ENCODE measurements around the gene GRIN2C. TPM values are rescaled to one million over a fixed set of nuclear protein-coding genes. Genes with fewer than 3 reads are reported as not detected.

GRIN2C gene
- total RNA-seq, 4 donors from 2014 or later: 0.17 to 0.38 (median 0.27) TPM

DNA sequence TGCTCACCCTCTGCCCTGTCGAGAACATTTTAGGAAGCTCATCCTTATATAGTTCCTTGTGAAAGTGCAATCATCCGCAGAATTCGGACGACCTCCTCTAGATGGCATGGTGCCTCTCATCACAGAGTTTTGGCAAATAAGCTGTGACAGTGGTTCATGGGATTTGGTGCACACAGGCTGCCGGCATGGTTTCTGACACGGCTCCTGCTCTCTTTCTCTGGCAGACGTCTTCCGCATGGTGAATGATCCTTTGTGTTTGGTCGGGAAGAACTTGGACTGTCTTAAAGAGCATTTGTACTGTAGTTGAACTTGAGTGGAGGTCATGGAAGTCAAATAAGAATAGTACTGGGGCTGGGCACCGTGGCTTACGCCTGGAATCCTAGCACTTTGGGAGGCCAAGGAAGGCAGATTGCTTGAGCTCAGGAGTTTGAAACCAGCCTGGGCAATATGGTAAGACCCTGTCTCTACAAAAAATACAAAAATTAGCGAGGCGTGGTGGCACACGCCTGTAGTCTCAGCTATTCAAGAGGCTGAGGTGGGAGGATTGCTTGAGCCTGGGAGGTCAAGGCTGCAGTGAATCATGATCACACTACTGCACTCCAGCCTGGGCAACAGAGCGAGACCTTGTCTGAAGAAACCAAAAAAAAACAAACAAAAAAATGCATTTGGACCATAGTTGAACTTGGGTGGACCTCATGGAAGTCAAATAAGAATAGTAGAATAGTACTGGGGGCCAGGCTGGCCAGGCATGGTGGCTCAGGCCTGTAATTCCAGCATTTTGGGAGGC is 48.8 kb downstream of the GRIN2C start:
- no peak for TF ChIP-seq CTCF (IDR thresholded peaks at IDR 0.05; ENCODE audit: low read depth)

- TF ChIP-seq CTCF (IDR thresholded peaks at IDR 0.05; ENCODE audit: low read depth): no peak
These were observed 50.8 kb downstream of the GRIN2C start for GRCh38 chr17:74808714-74809430.

DNA sequence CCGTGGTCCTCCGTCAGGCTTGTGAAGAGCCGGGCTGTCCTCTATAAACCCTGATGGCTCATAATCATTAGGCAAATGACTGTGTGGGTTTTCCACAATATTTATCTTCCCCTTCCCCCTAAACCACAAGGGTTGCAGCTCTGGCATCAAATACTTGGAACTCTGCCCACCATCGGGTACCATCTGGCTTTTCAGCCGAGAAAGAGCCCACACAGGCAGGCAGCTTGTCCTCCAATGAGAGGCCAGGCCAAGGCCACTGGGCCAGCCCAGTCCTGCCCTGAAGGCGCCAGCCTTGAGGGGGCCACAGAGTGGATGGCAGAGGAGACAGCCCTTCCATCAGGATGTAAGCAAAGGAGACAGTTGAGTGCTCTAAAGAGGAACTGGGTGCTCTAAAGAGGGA is 51.8 kb downstream of the GRIN2C start:
- no peak for TF ChIP-seq CTCF (IDR thresholded peaks at IDR 0.05; ENCODE audit: low read depth)

GRCh38 chr17:74807441-74807840 is 52.2 kb downstream of the GRIN2C start:
- no peak for TF ChIP-seq CTCF (IDR thresholded peaks at IDR 0.05; ENCODE audit: low read depth)

DNA sequence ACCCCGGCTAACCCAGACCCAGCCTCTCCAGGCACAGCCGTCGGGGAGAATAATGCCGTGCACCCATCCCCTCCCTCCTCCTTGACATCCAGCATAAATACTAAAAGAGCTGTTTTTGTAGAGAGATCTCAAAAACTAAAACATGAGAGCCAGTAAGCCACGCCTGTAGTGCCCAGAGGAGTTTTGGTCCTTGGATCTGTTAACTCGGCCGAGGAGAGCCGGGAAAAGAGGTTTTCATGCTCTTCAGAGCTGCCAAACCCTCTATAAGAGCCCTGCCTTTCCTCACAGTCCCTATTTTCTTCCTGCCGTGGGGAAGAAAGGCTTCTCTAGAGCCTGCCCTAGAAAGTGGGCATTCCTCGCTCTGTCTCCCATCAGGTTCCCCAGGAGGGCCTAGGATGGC is 53.4 kb downstream of the GRIN2C start:
- no peak for TF ChIP-seq CTCF (IDR thresholded peaks at IDR 0.05; ENCODE audit: low read depth)

- TF ChIP-seq CTCF (IDR thresholded peaks at IDR 0.05; ENCODE audit: low read depth): no peak
These were observed 54.1 kb downstream of the GRIN2C start for GRCh38 chr17:74805591-74805991.

DNA sequence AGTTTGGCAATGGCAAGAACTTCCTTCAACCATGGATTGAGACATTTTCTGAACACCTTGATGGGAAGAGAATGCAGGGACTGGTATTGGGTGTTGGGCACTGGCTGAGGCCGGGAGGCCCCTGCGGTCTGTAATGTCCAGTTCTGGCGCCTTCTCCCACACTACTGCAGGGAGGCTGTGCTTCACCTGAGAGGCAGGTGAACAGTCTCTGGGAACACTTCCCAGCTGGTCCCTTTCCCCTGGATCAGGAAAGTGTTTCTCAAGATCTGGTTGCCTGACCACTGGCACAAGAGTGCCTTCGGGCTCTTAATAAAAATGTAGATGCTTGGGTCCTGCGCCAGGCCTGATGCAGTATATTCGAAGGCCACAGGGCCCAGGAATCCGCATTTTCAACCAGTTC is 55.0 kb downstream of the GRIN2C start:
- TF ChIP-seq CTCF (IDR thresholded peaks at IDR 0.05; ENCODE audit: low read depth): no peak

Data from subcutaneous adipose tissue (tissue), 4 donors.